SK-N-SH (cell line): ENCODE measurements around the gene PRDM11. TPM values are rescaled to one million over a fixed set of nuclear protein-coding genes. Genes with fewer than 3 reads are reported as not detected.

Experiments
- CTCF ChIA-PET: fragments of 300-600, 350-600 bp; formaldehyde crosslinking; extraction: SDS; loops from one replicate; lab custom pipeline; 2021; lab: Yijun Ruan, JAX
- POLR2A ChIA-PET: fragments of 350-600 bp; sonication (Branson Sonifier 250); formaldehyde crosslinking; extraction: SDS; loops from one replicate; lab custom pipeline; 2020; ENCODE audit warnings: antibody characterized with exemption, inconsistent platforms; lab: Yijun Ruan, JAX
- DNase-seq: peaks from one replicate; pipeline ENCODE4 v3.0.0; 2012
- H2AFZ ChIP-seq: fragments of 200-600 bp; sonication (generic); 2 replicates; pipeline ENCODE4 v1.8.1; 2016; ENCODE audit warnings: antibody characterized with exemption, mild to moderate bottlenecking, low read depth
- H3F3A ChIP-seq: fragments of 200-600 bp; sonication (generic); replicated peaks from 2 replicates; pipeline ENCODE3; 2016; ENCODE audit warnings: antibody characterized with exemption, mild to moderate bottlenecking; ENCODE audit not compliant: insufficient read depth
- H3K27ac ChIP-seq, 2 experiments: fragments of 200-500 bp in 1 of 2; fragments of 200-600 bp in 1 of 2; sonication (Bioruptor generic) in 1 of 2; sonication (generic), shearing (Covaris generic) in 1 of 2; 2 replicates each; pipeline versions ENCODE4 v1.5.1 to v1.6.1; 2014 to 2016; ENCODE audit warnings: low read depth in 2 of 2, inconsistent platforms in 1 of 2, low read length in 1 of 2, mild to moderate bottlenecking in 1 of 2, mixed read lengths in 1 of 2
- H3K27me3 ChIP-seq: fragments of 200-600 bp; sonication (generic), shearing (Covaris generic); 2 replicates; pipeline ENCODE4 v1.6.1; 2016; ENCODE audit warnings: mixed run types; ENCODE audit not compliant: insufficient read depth
- H3K36me3 ChIP-seq, 2 experiments: fragments of 200-500 bp in 1 of 2; fragments of 200-600 bp in 1 of 2; sonication (Bioruptor generic) in 1 of 2; sonication (generic) in 1 of 2; replicated peaks in 1 of 2; 2 replicates each; pipeline versions ENCODE3 to v1.5.1; 2014 to 2016; ENCODE audit warnings: low read length in 1 of 2, mild to moderate bottlenecking in 1 of 2; ENCODE audit not compliant: insufficient read depth in 2 of 2, control insufficient read depth in 1 of 2
- H3K4me1 ChIP-seq, 2 experiments: fragments of 200-500 bp in 1 of 2; fragments of 200-600 bp in 1 of 2; sonication (Bioruptor generic) in 1 of 2; sonication (generic), shearing (Covaris generic) in 1 of 2; 2 replicates each; pipeline versions ENCODE4 v1.5.1 to v1.6.1; 2014 to 2016; ENCODE audit warnings: low read depth in 1 of 2, low read length in 1 of 2, mixed run types in 1 of 2; ENCODE audit not compliant: insufficient read depth in 2 of 2, control insufficient read depth in 1 of 2
- H3K4me2 ChIP-seq: fragments of 200-600 bp; sonication (generic), shearing (Covaris generic); 2 replicates; pipeline ENCODE4 v1.6.1; 2017; ENCODE audit warnings: mixed run types
- H3K4me3 ChIP-seq, 2 experiments: fragments of 200-500 bp in 1 of 2; fragments of 200-600 bp in 1 of 2; sonication (Bioruptor generic) in 1 of 2; sonication (generic), shearing (Covaris generic) in 1 of 2; 2 replicates each; pipeline versions ENCODE4 v1.5.1 to v1.8.1; 2014 to 2016; ENCODE audit warnings: low read depth in 2 of 2, inconsistent platforms in 1 of 2, low read length in 1 of 2, mild to moderate bottlenecking in 1 of 2, mixed read lengths in 1 of 2, moderate library complexity in 1 of 2
- H3K79me2 ChIP-seq: fragments of 200-600 bp; sonication (generic); 2 replicates; pipeline ENCODE4 v1.8.1; 2017; ENCODE audit warnings: mild to moderate bottlenecking; ENCODE audit not compliant: insufficient read depth
- H3K9ac ChIP-seq: fragments of 200-600 bp; sonication (generic); 2 replicates; pipeline ENCODE4 v1.6.1; 2017; ENCODE audit warnings: mixed run types
- H3K9me2 ChIP-seq: fragments of 200-600 bp; sonication (generic); 2 replicates; pipeline ENCODE4 v1.6.1; 2017; ENCODE audit warnings: mixed run types
- H3K9me3 ChIP-seq: fragments of 200-600 bp; sonication (generic); 2 replicates; pipeline ENCODE4 v1.6.1; 2017; ENCODE audit warnings: mixed run types, mild to moderate bottlenecking, moderate library complexity
- H4K20me1 ChIP-seq: fragments of 200-600 bp; sonication (generic); 2 replicates; pipeline ENCODE4 v1.6.1; 2017; ENCODE audit warnings: mild to moderate bottlenecking, mixed run types; ENCODE audit not compliant: insufficient read depth
- CHD2 ChIP-seq: fragments of 150-350 bp; IDR thresholded peaks from 2 replicates; pipeline ENCODE4 v1.6.1; 2018; ENCODE audit warnings: low read length; ENCODE audit not compliant: partially characterized antibody
- CTCF ChIP-seq: fragments of 200-600 bp; sonication (generic); IDR thresholded peaks from 2 replicates; pipeline ENCODE4 v1.6.1; 2017; ENCODE audit warnings: antibody characterized with exemption, mild to moderate bottlenecking, moderate library complexity
- ELF1 ChIP-seq: IDR thresholded peaks from 2 replicates; pipeline ENCODE4 v1.4.0; 2012
- EP300 ChIP-seq, 2 experiments: IDR thresholded peaks; 2 replicates each; pipeline versions ENCODE4 v1.4.0 to v1.6.1; 2012; ENCODE audit warnings: borderline replicate concordance in 1 of 2, low read depth in 1 of 2, low read length in 1 of 2
- EZH2phosphoT487 ChIP-seq: fragments of 200-600 bp; sonication (generic); IDR thresholded peaks from 2 replicates; pipeline ENCODE4 v1.6.1; 2017; ENCODE audit warnings: low read depth, mixed run types, mild to moderate bottlenecking, antibody characterized with exemption, moderate library complexity, borderline replicate concordance
- FOSL2 ChIP-seq: IDR thresholded peaks from 2 replicates; pipeline ENCODE4 v1.4.0; 2012; ENCODE audit warnings: low read depth, mild to moderate bottlenecking, moderate library complexity, borderline replicate concordance
- FOXM1 ChIP-seq: IDR thresholded peaks from 2 replicates; pipeline ENCODE4 v1.4.0; 2012; ENCODE audit warnings: low read depth, mild to moderate bottlenecking
- GABPA ChIP-seq: IDR thresholded peaks from 2 replicates; pipeline ENCODE4 v1.4.0; 2012; ENCODE audit warnings: low read depth, mild to moderate bottlenecking
- JUND ChIP-seq: IDR thresholded peaks from 2 replicates; pipeline ENCODE4 v1.4.0; 2012
- MEF2A ChIP-seq: IDR thresholded peaks from 2 replicates; pipeline ENCODE4 v1.4.0; 2012; ENCODE audit warnings: low read depth, borderline replicate concordance
- MXI1 ChIP-seq: IDR thresholded peaks from 2 replicates; pipeline ENCODE4 v1.6.1; 2012; ENCODE audit warnings: mild to moderate bottlenecking, low read depth, low read length, improper control_type of control experiment
- NFIC ChIP-seq: IDR thresholded peaks from 2 replicates; pipeline ENCODE4 v1.4.0; 2012; ENCODE audit warnings: borderline replicate concordance
- NRF1 ChIP-seq: IDR thresholded peaks from 2 replicates; pipeline ENCODE4 v1.6.1; 2012; ENCODE audit warnings: low read depth, mild to moderate bottlenecking, low read length
- POLR2AphosphoS5 ChIP-seq: IDR thresholded peaks from 2 replicates; pipeline ENCODE4 v1.6.1; 2012; ENCODE audit warnings: low read depth, low read length
- RAD21 ChIP-seq: IDR thresholded peaks from 2 replicates; pipeline ENCODE4 v1.6.1; 2012; ENCODE audit warnings: mild to moderate bottlenecking, low read length
- REST ChIP-seq: IDR thresholded peaks from 2 replicates; pipeline ENCODE4 v1.6.1; 2012; ENCODE audit warnings: mild to moderate bottlenecking, low read depth, low read length, moderate library complexity
- TEAD4 ChIP-seq: IDR thresholded peaks from 2 replicates; pipeline ENCODE4 v1.4.0; 2012; ENCODE audit warnings: mild to moderate bottlenecking, borderline replicate concordance; ENCODE audit not compliant: insufficient read depth
- WGBS: methylation state at CpG from one replicate; pipeline ENCODE4 v1.1.6; 2017; ENCODE audit warnings: low lambda C conversion rate; 5-methylcytosine and 5-hydroxymethylcytosine counted together
- polyA plus RNA-seq, 3 experiments: library from polyadenylated mRNA; depleted of rRNA; stranded (reverse); fragments of >200 nt; gene quantifications; 2 replicates each; pipeline ENCODE4 v1.2.3, GENCODE V29; 2012
- TF ChIP-seq, protein P1 (sequence below): fragments of 150-350 bp; IDR thresholded peaks from 2 replicates; pipeline ENCODE4 v1.6.1; 2017; ENCODE audit warnings: antibody characterized with exemption, low read length, low read depth, borderline replicate concordance
- TF ChIP-seq, protein P2 (sequence below): IDR thresholded peaks from 2 replicates; pipeline ENCODE4 v1.4.0; 2012; ENCODE audit warnings: low read depth

The PRDM11 gene
- polyA plus RNA-seq, 1 of the 3 experiments (the other 2 are of a cell fraction), result 4.5 TPM

GRCh38 chr11:45174168-45174835, 27.9 kb downstream of the PRDM11 start:
- H3K36me3 ChIP-seq, result no peaks in the 10 kb centered on the region
- TF ChIP-seq ELF1 (no peak), FOSL2 (no peak), EZH2phosphoT487 (no peak), RAD21 (no peak), JUND (no peak), POLR2AphosphoS5 (no peak), EP300 (IDR thresholded peaks at IDR 0.05; ENCODE audit: borderline replicate concordance in 1 of 2, low read depth in 1 of 2, low read length in 1 of 2) (no peak), NRF1 (no peak), MEF2A (no peak), NFIC (no peak), REST (no peak), FOXM1 (no peak)
- no peak overlapping the region for H3K4me3 ChIP-seq
- H3K4me2 ChIP-seq, result no peak overlapping the region
- no peak overlapping the region for H2AFZ ChIP-seq
- H3F3A ChIP-seq, result no peaks in the 10 kb centered on the region
- no peaks in the 10 kb centered on the region for H3K79me2 ChIP-seq
- H3K27ac ChIP-seq, result no peak overlapping the region
- no peaks in the 10 kb centered on the region for H4K20me1 ChIP-seq
- 93% methylated on average over 6 of the region's 6 CpGs for WGBS
- no peaks in the 10 kb centered on the region for H3K9me3 ChIP-seq
- no peaks in the 10 kb centered on the region for H3K9me2 ChIP-seq
- POLR2A ChIA-PET, result no interaction called here
- H3K9ac ChIP-seq, result no peak overlapping the region
- no peak for DNase-seq
- peaks cover 7 to 8% of the 10 kb centered on the region in 2 experiments; a peak in 2 of 4 replicates for H3K4me1 ChIP-seq
- H3K27me3 ChIP-seq, result no peaks in the 10 kb centered on the region
- CTCF ChIA-PET, result no interaction called here

DNA sequence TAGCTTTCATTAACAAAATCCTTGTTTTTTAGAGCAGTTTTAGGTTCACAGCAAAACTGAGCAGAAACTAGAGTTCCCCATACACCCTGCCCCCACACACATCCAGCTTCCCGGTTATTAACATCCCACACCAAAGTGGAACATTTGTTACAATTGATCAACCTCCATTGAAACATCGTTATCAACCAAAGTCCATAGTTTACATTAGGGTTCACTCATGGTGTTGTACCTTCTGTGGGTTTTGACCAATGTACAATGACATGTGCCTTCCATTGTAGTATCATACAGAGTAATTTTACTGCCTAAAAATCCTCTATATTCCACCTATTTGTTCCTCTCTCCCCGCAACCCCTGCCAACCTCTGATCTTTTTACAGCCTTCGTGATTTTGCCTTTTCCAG, 28.5 kb downstream of the PRDM11 start:
- ChIA-PET CTCF (no interaction called here), POLR2A (no interaction called here)
- Histone ChIP-seq H3K36me3 (no peaks in the 10 kb centered on the region), H3K79me2 (no peaks in the 10 kb centered on the region), H3K4me2 (no peak overlapping the region), H3F3A (peaks cover 5% of the 10 kb centered on the region), H3K9me3 (no peaks in the 10 kb centered on the region), H3K9me2 (no peaks in the 10 kb centered on the region), H3K4me1 (peaks cover 13 to 15% of the 10 kb centered on the region in 2 experiments; a peak in 3 of 4 replicates), H3K27me3 (no peaks in the 10 kb centered on the region), H3K9ac (no peak overlapping the region), H2AFZ (no peak overlapping the region), H4K20me1 (no peaks in the 10 kb centered on the region), H3K4me3 (no peak overlapping the region), H3K27ac (no peak overlapping the region)
- 85% methylated on average over 4 of the region's 4 CpGs for WGBS
- no peak for DNase-seq
- TF ChIP-seq TEAD4 (no peak), FOSL2 (no peak), EZH2phosphoT487 (no peak), MEF2A (no peak), FOXM1 (no peak), POLR2AphosphoS5 (no peak), GABPA (no peak), NRF1 (no peak), MXI1 (no peak), CTCF (no peak), CHD2 (no peak)
- TF ChIP-seq, protein P1, sequence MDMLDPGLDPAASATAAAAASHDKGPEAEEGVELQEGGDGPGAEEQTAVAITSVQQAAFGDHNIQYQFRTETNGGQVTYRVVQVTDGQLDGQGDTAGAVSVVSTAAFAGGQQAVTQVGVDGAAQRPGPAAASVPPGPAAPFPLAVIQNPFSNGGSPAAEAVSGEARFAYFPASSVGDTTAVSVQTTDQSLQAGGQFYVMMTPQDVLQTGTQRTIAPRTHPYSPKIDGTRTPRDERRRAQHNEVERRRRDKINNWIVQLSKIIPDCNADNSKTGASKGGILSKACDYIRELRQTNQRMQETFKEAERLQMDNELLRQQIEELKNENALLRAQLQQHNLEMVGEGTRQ, result no peak
- TF ChIP-seq, protein P2, sequence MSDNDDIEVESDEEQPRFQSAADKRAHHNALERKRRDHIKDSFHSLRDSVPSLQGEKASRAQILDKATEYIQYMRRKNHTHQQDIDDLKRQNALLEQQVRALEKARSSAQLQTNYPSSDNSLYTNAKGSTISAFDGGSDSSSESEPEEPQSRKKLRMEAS, result no peak
